HepG2 (cell line): ENCODE data around the gene ACAP3. TPM values are rescaled to one million over a fixed set of nuclear protein-coding genes. Genes with fewer than 3 reads are reported as not detected.
A peak's percentile ranks its signal among the peaks of the same experiment; 100 is the strongest.

Source experiments
- ATF4 ChIP-seq, 2 experiments: fragments of 450-650 bp in 1 of 2; sonication (generic) in 1 of 2; formaldehyde crosslinking; IDR thresholded peaks; 2 replicates each; pipeline versions ENCODE4 v1.5.0 to v1.8.0; 2020 to 2022; ENCODE audit warnings: mild to moderate bottlenecking in 1 of 2, missing genetic modification reagents in 1 of 2
- CENPX ChIP-seq: sonication (generic); formaldehyde crosslinking; IDR thresholded peaks from 2 replicates; pipeline ENCODE4 v1.9.0; 2021; ENCODE audit warnings: mild to moderate bottlenecking, missing genetic modification reagents, moderate library complexity
- CHCHD3 ChIP-seq: sonication (generic); formaldehyde crosslinking; IDR thresholded peaks from 2 replicates; pipeline ENCODE4 v1.8.0; 2022; ENCODE audit warnings: mild to moderate bottlenecking, missing genetic modification reagents, moderate library complexity
- ETV5 ChIP-seq: IDR thresholded peaks from 2 replicates; pipeline ENCODE4 v1.6.1; 2018; ENCODE audit warnings: missing biosample characterization, missing genetic modification reagents, inconsistent platforms, borderline replicate concordance
- EZH2 ChIP-seq: conservative IDR thresholded peaks from 2 replicates; pipeline ENCODE4 v1.6.1; 2012; ENCODE audit warnings: mild to moderate bottlenecking, low read depth, low read length, moderate library complexity
- FOXK2 ChIP-seq: fragments of 450-650 bp; IDR thresholded peaks from 2 replicates; pipeline ENCODE4 v1.6.1; 2016
- GLI4 ChIP-seq: sonication (generic); formaldehyde crosslinking; IDR thresholded peaks from 2 replicates; pipeline ENCODE4 v1.5.1; 2020; ENCODE audit warnings: missing genetic modification reagents, mild to moderate bottlenecking, moderate library complexity, borderline replicate concordance
- HDAC6 ChIP-seq: fragments of 200-600 bp; sonication (generic); IDR thresholded peaks from 2 replicates; pipeline ENCODE4 v1.7.0; 2017; ENCODE audit warnings: mild to moderate bottlenecking, antibody characterized with exemption, low read length, low read depth
- HHEX ChIP-seq: IDR thresholded peaks from 2 replicates; pipeline ENCODE4 v1.6.1; 2016; ENCODE audit warnings: control low read depth
- ISX ChIP-seq: sonication (generic); formaldehyde crosslinking; conservative IDR thresholded peaks from 2 replicates; pipeline ENCODE4 v1.5.0; 2020; ENCODE audit warnings: missing genetic modification reagents
- MAX ChIP-seq: IDR thresholded peaks from 2 replicates; pipeline ENCODE4 v1.6.1; 2012; ENCODE audit warnings: inconsistent platforms
- NFE2L2 ChIP-seq: fragments of 150-350 bp; IDR thresholded peaks from 2 replicates; pipeline ENCODE4 v1.6.1; 2014; ENCODE audit warnings: low read length
- POGZ ChIP-seq: sonication (generic); formaldehyde crosslinking; IDR thresholded peaks from 2 replicates; pipeline ENCODE4 v1.4.0; 2020; ENCODE audit warnings: mild to moderate bottlenecking, missing genetic modification reagents
- PREB ChIP-seq: sonication (generic); formaldehyde crosslinking; IDR thresholded peaks from 2 replicates; pipeline ENCODE4 v1.4.0; 2020; ENCODE audit warnings: missing genetic modification reagents
- RFX5 ChIP-seq: IDR thresholded peaks from 2 replicates; pipeline ENCODE4 v1.6.1; 2011; ENCODE audit warnings: low read depth, low read length, improper control_type of control experiment
- SIX4 ChIP-seq: sonication (generic); formaldehyde crosslinking; IDR thresholded peaks from 2 replicates; pipeline ENCODE4 v1.4.0; 2020; ENCODE audit warnings: missing genetic modification reagents
- ZNF142 ChIP-seq: sonication (generic); formaldehyde crosslinking; IDR thresholded peaks from 2 replicates; pipeline ENCODE4 v1.4.0; 2020; ENCODE audit warnings: missing genetic modification reagents
- ZNF160 ChIP-seq: sonication (generic); formaldehyde crosslinking; IDR thresholded peaks from 2 replicates; pipeline ENCODE4 v1.8.0; 2022; ENCODE audit warnings: mild to moderate bottlenecking, inconsistent platforms, missing genetic modification reagents
- ZNF224 ChIP-seq: sonication (generic); formaldehyde crosslinking; IDR thresholded peaks from 2 replicates; pipeline ENCODE4 v1.5.0; 2020; ENCODE audit warnings: mild to moderate bottlenecking, missing genetic modification reagents
- ZNF292 ChIP-seq: sonication (generic); formaldehyde crosslinking; IDR thresholded peaks from 2 replicates; pipeline ENCODE4 v1.8.1; 2022; ENCODE audit warnings: mild to moderate bottlenecking, low read depth, missing genetic modification reagents, borderline replicate concordance
- ZNF547 ChIP-seq: sonication (generic); formaldehyde crosslinking; IDR thresholded peaks from 2 replicates; pipeline ENCODE4 v1.5.1; 2020; ENCODE audit warnings: mild to moderate bottlenecking, missing genetic modification reagents
- ZNF629 ChIP-seq: sonication (generic); formaldehyde crosslinking; conservative IDR thresholded peaks from 2 replicates; pipeline ENCODE4 v1.5.0; 2020; ENCODE audit warnings: missing genetic modification reagents
- ZNF652 ChIP-seq: IDR thresholded peaks from 2 replicates; pipeline ENCODE4 v1.6.1; 2016; ENCODE audit warnings: low read depth, borderline replicate concordance
- ZSCAN9 ChIP-seq: IDR thresholded peaks from 2 replicates; pipeline ENCODE4 v1.6.1; 2016; ENCODE audit warnings: borderline replicate concordance
- polyA plus RNA-seq, 8 experiments: library from polyadenylated mRNA; depleted of rRNA in 3 of 8; stranded (reverse) in 7 of 8; unstranded in 1 of 8; fragments of >200 nt; fragmentation: Illumina TruSeq in 4 of 8; extraction: Trizol in 4 of 8; gene quantifications; 2 replicates each; pipeline versions ENCODE4 v1.2.1 to v1.2.3, GENCODE V29; 2011 to 2016; ENCODE audit warnings: low read depth in 4 of 8, missing spikeins in 1 of 8, mixed read lengths in 1 of 8; ENCODE audit not compliant: insufficient read depth in 1 of 8
- total RNA-seq, 5 experiments: library from RNA; depleted of rRNA; stranded (reverse); fragments of >200 nt; fragmentation: Illumina TruSeq; extraction: Trizol; gene quantifications; 2 replicates each; pipeline ENCODE4 v1.2.3, GENCODE V29; 2016; ENCODE audit warnings: low read depth in 1 of 5

Gene ACAP3
- total and polyA plus RNA-seq, 2 of the 13 experiments (the other 11 are each of a cell fraction or from before 2014, with no cell fraction given), result 29.4 to 50.8 TPM

GRCh38 chr1:1324524-1325287 is 17.0 kb upstream of the ACAP3 start, which contains the start of the genes CPTP and INTS11 (continued):
- TF ChIP-seq ZNF142 (CRISPR knock-in tag) (peak; percentile 97), ZNF652 (CRISPR knock-in tag) (no peak), ISX (CRISPR knock-in tag) (no peak), FOXK2 (no peak), ZNF547 (CRISPR knock-in tag) (0 out of 2 replicates have a peak, but pooled peaks have one; percentile 47), GLI4 (CRISPR knock-in tag) (peak; percentile 20; the same call in 1 of the 2 replicates), MAX (peak; percentile 76), SIX4 (CRISPR knock-in tag) (no peak), ZNF160 (CRISPR knock-in tag) (0 out of 2 replicates have a peak, but pooled peaks have one; percentile 14), CHCHD3 (CRISPR knock-in tag) (no peak), ETV5 (CRISPR knock-in tag) (peak; percentile 72; the same call in 1 of the 2 replicates), POGZ (CRISPR knock-in tag) (no peak), RFX5 (no peak), EZH2 (no peak), NFE2L2 (no peak), CENPX (CRISPR knock-in tag) (no peak), ZNF292 (CRISPR knock-in tag) (no peak), ATF4 (CRISPR knock-in tag; IDR thresholded peaks at IDR 0.05) (0 out of 4 replicates have a peak, but pooled peaks of 1 of the 2 experiments have one; percentile 40), ZNF629 (CRISPR knock-in tag) (no peak), HHEX (CRISPR knock-in tag) (no peak), PREB (no peak), HDAC6 (no peak), ZSCAN9 (no peak), ZNF224 (CRISPR knock-in tag) (peak; percentile 31; the same call in 1 of the 2 replicates)
